Measurements from ENCODE around the gene BRINP3.

DNA sequence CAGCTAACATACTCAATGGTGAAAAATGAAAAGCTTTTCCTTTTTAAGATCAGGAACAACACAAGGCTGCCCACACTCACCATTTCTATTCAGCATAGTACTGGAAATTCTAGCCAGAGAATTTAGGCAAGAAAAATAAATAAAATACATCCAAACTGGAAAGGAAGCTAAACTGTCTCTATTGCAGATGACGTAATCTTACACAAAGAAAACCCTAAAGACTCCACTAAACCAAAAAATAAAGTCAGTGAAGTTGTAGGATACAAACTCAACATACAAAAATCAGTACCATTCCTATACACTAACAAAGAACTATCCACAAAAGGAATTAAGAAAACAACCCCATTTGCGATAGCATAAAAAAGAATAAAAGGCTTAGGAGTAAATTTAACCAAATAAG is 181.2 kb downstream of the BRINP3 start:
- TF ChIP-seq POLR2A (IDR thresholded peaks at IDR 0.05; ENCODE audit: low read depth, low read length) (no peak), POLR2AphosphoS5 (IDR thresholded peaks at IDR 0.05; ENCODE audit: low read depth, low read length) (no peak), SPI1 (IDR thresholded peaks at IDR 0.05; ENCODE audit: low read depth, low read length) (no peak), TAF1 (IDR thresholded peaks at IDR 0.05; ENCODE audit: low read depth, low read length) (no peak)
